HG03565 (cell line): ENCODE measurements around the gene GRIK3.

Source experiments
- ATAC-seq: cut with Tn5 transposase; IDR thresholded peaks from one replicate; pipeline ENCODE4 v1.9.1; 2021; ENCODE audit warnings: mild to moderate bottlenecking, moderate library complexity; ENCODE audit not compliant: unreplicated experiment

The GRIK3 gene

DNA sequence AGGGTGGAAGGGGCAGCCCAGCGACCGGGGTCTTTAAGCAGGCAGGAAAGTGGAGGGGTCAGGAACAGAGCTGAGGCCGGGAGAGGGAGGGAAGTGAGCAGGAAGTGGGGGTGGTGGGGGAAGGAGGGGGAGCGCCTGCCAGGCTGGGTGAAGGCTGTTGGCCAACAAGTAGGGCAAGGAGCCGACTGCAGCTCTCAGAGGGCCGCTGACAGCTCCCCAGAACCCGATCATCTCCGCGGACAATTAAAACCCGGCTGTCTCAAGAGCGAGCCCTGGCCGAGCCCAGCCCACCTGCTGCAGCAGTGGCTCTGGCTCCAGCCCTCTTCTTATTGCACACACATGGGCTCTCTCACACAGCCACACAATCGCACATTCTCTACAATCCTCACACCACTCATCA lies 51.6 kb downstream of the GRIK3 start:
- ATAC-seq: no peak

DNA sequence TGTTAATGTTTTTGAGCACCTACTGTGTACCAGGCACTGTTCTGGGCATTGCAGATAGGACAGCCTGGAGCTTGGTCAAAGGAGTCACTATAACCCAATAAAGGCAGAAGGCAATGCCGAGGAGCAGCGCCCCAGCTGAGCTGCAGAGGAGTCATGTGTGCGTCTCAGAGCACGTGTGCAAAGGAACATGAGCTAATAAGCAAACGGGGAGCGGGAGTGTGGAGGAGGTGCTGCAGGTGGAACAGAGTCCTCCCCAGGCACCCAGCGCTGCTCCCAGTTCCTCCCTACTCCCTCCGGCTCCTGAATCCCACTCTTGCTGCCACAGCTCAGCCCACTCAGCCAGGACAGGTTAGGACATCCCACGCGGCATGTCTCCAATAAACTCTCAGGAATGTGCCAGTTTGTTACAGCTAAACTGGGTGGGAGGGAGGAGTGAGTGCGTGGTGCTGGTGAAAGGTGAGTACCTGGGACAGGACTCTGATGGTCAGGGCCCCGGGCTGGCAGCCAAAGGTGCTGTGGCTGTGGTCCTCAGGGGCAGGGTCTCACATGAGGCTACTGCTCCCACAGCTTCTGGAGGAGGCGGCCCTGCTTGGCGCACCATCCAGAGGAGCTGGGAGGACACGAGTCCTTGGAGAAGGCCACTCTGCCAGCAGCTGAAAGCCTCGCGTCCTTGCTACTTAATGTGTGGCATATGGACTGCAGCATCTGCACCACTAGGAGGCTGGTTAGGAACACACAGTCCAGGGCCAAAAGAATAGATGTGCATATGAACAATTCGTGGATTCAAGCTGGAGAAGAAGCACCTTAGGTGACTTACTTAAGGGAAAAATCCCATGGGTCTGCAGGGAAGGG lies 52.3 kb downstream of the GRIK3 start:
- no peak for ATAC-seq

DNA sequence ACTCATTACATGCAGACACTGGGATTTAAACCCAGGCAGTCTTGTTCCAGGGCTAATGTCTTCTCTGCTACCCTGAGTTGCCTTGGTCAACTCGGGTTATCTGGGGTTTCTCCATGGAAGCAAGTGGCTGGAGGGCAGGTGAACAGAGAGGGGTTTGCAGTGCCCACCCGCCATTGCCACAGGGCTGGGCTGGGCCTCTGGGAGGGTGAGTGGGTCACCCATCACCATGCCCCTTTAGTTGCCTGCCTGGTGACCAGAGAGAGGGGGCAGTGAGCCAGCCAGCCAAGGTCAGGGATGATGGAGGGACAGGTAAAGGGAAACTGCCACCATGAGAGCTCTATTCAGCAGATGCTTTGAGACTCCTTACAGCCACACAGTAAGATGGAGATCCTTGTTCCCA lies 53.2 kb downstream of the GRIK3 start:
- no peak for ATAC-seq

DNA sequence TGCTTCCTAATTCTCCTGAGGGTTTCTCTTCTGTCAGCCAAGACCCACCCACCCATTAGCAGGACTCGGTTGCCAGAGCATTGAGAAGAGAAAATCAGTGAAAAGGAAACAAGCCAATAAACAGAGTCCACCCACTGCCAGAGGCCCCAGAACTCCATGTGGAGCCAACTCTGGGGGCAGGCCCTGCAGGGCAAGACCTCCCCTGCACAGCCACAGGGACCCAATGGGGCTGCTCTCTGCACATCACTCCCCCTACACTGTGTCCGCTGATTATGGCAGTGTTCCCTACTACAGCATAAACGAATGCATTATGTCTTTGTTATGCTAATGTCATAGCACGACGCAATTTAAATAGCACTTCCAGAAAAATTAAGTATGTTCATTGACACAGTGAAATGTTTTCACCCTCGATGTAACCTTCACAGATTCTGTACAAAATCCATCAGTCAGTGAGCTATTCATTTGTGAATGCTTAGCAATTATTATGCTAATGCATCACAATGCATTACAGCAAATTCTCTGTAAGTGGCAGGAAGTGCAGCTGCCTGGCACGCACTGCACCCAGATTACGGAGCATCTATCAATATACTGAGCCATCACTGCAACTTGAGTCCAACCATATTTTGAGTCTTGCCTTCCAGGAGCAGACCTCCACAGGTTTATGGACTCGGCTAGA lies 56.4 kb downstream of the GRIK3 start:
- ATAC-seq: no peak

DNA sequence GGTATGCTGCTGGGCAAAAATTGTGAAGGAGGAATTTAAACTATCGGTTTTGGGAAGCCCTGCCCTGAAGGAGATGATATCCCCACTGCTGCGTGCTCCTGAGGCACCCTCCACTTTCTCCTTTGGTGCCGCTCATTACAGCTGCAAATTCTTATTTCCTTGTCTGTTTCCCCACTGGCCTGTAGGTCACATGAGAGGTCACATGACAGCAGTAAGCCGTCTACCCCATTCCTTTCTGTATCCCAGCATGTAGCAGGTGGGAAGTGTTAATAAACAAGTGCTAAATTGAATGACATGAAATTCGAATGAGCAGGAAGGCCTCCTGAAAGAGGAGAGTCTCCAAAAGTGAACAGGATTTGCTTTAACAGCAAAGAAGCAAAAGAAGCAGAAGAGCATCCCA lies 58.7 kb downstream of the GRIK3 start:
- no peak for ATAC-seq

DNA sequence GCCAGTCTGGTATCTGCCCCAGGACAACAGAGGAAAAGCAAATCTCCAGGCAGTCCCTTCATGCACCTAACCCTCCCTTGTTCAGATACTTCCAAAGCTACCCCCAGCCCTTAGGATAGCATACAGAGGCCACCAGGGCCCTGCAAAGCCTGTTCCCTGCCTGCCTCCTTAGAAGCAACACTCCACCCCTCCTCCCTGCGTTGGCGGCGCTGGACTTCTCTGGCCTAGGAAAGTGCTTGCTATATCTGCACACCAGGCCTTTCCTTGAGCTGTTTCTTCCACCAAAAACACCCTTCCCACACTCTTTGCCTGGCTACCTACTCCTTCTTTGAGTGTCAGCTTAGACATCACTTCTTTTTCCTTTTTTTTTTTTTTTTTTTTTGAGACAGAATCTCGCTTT lies 61.3 kb downstream of the GRIK3 start:
- no peak for ATAC-seq

DNA sequence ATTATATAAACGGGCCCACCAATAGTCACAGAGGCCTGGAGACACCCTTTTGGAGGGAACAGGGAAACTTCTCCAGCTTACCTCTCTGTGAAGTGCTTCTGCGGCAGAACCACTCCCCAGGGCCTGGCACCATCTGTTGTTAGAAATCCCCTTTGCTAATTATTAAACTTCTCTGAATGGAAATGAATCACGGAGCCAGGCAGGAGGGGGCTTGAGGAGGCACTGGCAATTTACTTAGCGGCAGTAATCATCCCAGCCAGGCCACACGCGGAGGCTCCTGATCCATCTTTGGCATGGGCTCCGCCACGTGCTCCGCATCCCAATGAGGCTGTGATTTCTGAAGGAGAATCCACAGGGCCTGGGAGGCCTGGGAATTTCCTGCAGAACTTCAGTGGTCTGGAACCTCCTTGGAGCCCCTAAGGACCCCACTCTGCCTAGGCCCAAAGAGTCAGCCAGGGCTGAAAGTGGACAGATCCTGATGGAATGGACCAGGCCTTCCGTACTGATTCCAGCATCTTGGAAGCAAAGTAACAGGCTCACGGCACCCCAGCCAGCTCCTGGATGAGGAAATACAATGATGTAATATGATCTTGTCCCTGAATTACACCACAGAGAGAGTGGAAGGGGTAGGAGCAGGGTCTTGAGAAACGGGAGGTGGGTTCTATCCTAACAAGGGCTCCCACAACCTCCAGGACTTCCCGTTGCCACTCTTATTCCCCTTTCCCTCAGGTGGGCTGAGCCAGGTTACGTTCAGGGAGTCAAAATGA lies 62.3 kb downstream of the GRIK3 start:
- no peak for ATAC-seq

DNA sequence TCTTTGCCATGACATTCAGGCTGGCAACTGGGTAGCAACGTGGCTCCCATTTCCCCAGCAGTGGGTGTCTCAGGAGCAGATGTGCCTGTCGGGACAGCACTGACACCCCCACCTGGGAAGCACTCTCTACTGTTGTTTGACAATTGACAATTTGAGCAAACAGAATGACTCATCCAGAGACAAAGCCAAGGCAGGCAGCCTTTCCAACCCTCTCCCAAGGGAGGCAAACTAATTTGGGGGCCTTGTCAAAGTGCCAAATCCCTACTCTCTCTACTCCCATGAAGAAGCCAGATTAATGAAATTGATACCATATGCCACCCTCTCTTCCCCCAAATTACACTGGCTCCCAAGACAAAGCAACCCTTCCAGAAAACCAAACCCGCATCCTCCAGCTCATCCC lies 65.6 kb downstream of the GRIK3 start:
- ATAC-seq: no peak

DNA sequence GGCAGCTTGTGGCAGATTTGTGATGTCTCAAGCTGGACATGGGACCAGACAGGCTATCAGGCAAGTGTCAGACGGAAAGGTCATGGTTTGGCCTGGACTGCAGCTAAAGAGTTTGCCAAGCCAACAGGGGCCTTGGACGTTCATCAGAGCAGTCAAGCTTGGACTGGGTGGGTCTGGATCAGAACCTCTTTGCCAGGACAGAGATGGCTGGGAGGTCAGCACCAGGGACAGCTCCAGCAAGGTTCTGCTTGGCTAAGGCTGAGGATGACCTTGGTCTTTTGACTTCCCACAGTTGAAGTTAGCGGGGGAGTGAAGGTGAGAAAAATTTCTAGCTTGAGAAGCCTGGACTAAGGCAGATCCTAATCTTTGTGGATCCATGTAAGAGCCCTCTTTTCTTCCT lies 68.1 kb downstream of the GRIK3 start:
- no peak for ATAC-seq

DNA sequence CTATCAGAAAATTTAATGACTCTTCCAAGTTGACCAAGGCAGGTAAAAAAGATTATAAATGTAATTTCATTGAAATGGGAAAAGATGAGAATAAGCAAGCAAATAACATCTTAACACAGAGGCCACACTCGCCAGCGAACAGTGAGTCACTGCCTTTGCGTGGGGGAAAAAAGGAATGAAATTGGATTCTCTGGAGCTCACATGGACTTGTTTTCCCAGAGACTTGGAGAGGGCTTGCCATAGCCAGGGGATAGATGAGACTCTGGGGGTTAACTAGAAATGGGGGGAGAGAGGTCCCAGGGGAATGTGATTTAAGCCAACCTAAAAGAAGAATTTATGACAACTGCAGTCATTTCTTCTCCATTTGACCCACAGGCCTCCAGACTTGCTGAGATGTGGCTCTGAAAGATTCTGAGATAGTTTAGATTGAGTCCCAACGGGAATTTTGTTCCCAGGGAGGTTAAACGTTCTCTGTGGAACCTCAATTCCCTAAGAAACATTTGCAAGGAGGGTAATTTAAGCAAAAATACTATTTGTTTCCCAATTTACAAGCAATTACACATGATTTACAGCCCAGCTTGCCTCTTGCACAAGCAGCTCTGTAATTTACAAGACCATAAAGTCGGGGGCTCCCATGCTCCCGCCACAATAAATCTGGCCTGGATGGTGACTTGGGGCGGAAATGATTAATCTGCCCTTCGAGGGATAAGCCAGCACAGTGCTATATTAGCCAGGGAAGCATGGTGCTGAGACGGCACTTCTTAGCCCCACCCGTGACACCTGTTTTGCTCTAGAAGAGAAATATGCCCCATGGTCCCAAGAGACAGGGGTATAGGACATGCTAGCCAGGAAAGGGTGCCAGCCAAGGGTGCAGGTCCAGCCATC lies 68.8 kb downstream of the GRIK3 start:
- ATAC-seq: no peak

DNA sequence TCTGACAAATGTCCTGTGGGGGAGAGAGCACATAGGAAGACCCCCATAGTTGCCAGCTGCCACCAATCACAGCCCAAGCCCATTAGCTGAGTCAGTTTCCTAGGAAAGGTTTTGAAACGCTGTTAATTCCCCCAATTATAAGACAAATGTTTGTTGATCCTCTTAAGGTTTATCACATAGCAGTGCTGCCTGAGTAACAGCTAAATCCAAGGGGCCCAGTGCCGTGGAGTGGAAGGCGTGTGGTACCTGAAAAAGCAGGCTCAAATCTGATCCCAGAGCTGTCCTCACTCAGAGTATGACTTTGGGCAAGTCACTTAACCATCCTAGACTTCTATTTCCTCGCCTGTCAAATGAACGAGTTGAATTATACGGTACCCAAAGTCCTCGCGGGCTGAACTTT lies 69.5 kb downstream of the GRIK3 start:
- ATAC-seq: no peak

DNA sequence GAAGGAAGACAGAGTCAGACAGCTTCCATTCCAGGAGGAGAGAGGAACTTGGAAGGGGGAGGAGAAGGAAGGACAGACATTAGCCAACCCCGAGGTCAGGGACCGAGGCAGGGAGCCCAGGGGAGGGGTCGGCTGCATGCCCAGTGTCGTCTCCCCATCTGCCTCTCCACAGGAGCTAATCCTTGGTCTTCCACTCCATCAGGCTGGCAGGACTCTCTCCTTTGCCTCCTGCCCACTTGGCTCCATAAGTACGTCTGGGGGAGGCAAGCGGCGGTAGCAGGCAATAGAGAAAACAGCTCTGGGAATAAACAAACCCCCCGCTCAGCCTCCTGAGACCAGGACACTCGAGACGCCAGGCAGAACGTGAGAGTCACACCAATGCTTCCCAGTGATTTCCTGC lies 71.3 kb downstream of the GRIK3 start:
- no peak for ATAC-seq

DNA sequence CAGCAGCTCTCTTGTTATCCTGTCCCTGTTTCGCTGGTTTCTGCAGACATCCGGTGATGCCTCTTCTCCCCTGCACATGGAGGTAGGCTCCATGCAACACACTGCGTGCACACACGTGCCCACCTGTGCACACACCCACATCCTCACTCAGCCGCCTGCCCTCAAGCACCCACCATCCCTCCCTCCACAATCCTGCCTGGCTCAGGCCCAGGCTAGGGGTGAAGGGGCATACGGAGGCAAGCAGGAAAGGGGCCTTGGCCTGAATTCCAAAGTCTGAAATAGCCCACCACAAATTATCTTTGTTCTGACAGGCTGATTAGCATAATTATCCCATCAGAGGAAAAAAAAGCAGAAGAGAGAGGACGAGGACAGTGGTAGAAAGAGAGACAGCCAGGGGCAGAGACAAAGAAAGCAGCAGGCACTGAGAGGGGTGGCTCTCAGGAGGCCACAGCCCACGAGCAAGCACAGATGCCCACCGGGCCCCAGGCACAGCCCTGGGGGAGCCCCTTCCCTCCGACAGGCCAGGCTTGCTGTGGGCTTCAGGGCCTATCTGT lies 73.2 kb downstream of the GRIK3 start:
- ATAC-seq: no peak

DNA sequence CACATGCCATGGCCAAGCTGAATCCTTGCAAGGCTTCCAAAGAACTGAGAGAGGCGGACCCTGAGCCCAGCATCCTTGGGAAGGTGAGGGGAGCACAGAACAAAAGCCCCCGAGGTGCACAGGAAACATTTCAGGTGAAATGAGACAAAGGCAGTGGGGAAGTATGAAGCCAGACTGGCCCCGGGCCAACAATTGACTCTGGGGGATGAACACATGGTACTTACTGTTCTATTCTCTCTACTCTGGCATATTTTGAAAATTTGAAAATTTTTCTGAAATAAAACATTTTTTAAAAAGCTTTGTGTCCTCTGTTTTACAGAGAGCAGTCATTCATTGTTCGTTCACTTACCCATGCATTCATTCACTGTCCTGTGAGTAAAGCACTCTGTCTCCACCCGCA lies 77.7 kb downstream of the GRIK3 start:
- ATAC-seq: no peak

DNA sequence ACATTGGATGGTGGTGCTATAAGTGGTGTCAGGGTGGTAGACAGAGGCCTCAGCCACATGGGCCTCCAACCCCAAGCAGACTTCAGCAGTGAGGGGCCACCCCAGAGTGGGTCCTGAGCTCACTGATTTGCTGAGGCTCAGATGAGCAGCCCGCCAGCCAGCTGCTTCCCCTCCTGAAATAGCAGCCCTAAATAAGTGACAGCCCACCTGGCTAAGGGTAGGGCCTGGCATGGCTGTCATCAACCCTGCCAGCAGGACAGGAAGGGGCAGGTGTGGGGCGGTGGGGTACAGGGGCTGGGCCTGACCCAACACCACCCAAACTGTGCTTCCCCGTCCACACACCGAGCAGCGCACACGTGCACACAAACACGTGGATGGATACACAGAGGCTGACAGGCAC lies 79.3 kb downstream of the GRIK3 start:
- ATAC-seq: no peak

DNA sequence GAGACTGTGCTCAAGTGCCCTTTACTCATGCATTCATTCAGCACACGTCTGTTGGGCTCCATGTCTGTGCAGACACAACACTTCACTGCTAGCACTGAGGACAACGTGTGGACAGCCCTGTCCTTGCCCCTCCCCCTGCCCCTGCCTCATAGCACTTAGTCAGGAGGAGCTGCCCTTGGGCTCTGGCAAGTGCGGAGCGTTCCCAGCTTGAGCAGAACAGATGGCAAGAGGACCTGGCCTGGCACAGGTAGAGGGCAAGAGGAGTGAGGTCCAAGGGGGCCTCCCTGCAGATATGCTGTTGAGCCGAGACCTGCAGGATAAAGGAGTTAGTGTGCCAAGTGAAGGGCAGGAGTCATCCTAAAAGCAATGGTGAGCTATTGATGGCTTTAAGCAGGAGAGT lies 81.3 kb downstream of the GRIK3 start:
- ATAC-seq: no peak

DNA sequence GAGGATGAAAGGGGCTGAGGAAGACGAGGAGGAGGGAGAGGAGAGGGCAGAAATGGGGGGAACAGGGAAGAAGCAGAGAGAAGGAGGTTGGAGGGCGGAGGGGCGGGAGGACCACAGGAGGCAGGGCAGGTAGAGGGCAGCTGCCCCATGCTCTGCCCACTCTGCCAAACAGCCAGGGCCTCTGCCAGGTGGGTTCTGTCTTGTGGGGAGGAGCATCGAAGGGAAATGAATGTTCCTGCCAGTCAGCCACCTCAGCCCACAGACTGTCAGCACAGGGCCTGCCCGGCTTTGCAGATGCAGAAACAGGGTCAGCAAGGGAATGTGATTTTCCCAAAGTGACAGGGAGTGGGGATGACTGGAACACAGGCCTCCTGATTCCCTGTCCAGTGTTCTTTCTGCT lies 82.6 kb downstream of the GRIK3 start:
- no peak for ATAC-seq

DNA sequence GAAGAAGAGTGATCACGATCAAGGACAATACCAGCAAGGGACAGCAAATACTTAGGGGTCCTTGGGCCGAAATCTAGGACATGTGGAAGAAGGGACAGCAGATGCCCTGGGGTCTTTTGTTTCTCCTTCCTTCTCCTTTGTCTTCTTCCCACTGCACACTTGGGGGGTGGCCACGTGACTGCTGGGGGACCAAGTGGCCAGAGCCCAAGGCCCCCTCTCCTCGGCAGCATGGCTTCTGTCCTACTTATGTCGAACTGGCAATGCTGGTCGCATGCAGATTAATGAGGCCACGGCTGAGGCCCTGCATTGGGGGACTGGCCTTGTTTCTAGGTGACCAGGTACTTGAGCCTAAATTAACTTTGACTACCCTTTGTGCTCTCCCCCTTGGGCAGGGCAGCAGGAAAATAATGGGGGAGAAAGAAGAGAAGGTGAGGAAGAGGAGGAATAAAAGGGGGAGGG lies 83.0 kb downstream of the GRIK3 start:
- ATAC-seq: no peak

DNA sequence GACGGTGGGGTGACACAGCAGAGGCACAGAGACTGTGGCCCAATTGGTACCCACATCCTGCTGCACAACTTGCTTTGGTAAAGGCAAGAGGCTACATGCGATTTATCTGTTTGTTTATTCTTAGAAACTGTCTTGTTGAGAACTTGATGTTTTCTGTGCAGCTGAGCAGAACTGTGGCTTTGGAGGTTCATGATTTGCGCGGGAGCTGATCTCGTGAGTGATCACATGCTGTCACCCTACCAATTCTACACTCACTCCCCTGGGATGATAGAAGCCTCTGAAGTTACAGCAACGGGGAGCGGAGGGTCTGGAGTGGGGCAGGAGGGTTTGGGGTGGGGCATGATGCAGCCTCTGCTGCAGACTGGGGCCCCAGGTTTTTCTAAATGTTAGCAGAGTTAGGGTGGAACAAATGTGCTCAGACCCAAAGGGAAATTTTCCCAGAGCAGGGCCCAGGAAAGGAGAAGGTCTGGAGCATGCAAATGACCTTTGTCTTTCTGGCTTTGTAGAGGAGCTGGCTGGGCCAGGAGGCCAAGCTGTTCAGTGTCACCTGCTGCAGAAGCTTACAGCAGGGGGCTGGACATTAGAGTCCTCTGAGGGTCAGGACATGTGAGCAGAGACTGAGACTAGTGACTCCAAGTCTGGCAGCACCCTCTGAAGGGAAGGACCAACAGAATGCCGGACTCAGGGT lies 83.6 kb downstream of the GRIK3 start:
- ATAC-seq: no peak

DNA sequence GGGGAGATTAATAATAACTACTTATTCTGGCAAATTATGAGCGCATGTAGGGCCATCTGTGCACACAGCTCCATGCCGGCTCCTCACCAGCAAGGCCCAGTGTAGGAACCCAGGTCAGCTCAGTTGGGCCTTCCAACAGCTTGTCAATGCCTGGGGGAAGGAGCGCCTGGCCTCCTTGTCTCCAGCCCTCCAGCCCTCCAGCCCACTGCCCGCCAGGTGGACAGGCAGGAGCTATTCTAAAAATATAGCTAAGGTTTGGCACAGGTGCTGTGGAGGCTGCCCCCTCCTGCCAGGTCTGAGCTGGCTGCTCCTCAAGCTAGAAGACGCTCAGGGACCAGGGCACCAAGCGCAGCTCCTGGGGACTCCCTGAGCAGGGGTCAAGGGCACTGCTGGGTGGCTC lies 85.7 kb downstream of the GRIK3 start:
- no peak for ATAC-seq
